ENCODE results near the gene WDR93.
"Not testable (repeated sequence)": the region's sequence is repeated elsewhere in the genome, so short reads cannot be mapped to it uniquely, and the experiment has no call there.

WDR93 gene

GRCh38 chr15:89672221-89673164, 18.1 kb upstream of the WDR93 start:
- Histone ChIP-seq H3K9ac (ENCODE audit: low read depth, low read length) (no peak overlapping the region), H3K9me3 (ENCODE audit: insufficient read depth, low read depth, low read length) (no peaks in the 10 kb centered on the region), H3K27me3 (ENCODE audit: insufficient read depth, low read length) (no peaks in the 10 kb centered on the region), H3K27ac (ENCODE audit: low read depth, low read length) (no peak overlapping the region), H3K4me1 (ENCODE audit: insufficient read depth, low read length) (no peaks in the 10 kb centered on the region), H3K36me3 (ENCODE audit: insufficient read depth, low read length) (no peaks in the 10 kb centered on the region), H3K4me3 (ENCODE audit: low read length) (no peak overlapping the region)
- WGBS, result 83% methylated on average over 12 of the region's 12 CpGs

DNA sequence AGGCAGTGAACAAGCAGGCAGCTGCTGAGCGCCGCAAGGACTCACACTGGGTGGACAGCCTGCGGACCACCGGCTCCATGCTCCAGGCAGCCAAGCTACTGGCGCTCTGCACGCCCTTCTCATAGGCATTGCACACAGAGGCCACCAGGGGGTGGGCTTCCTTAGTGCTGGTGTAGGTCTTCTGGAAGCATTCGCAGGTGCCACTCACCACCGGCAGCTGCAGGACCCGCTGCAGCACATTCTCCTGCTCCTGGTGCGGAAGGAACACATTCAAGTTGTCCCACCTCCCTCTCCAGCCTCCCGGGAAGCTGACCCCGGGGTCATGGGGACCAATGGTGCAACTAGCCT, 17.5 kb upstream of the WDR93 start:
- no peaks in the 10 kb centered on the region for H3K27me3 ChIP-seq (ENCODE audit: insufficient read depth, low read length)
- no peaks in the 10 kb centered on the region for H3K9me3 ChIP-seq (ENCODE audit: insufficient read depth, low read depth, low read length)
- H3K9ac ChIP-seq (ENCODE audit: low read depth, low read length), result no peak overlapping the region
- no peaks in the 10 kb centered on the region for H3K4me1 ChIP-seq (ENCODE audit: insufficient read depth, low read length)
- 47% methylated on average over 12 of the region's 12 CpGs for WGBS
- H3K27ac ChIP-seq (ENCODE audit: low read depth, low read length), result no peak overlapping the region
- no peaks in the 10 kb centered on the region for H3K36me3 ChIP-seq (ENCODE audit: insufficient read depth, low read length)
- H3K4me3 ChIP-seq (ENCODE audit: low read length), result no peak overlapping the region

DNA sequence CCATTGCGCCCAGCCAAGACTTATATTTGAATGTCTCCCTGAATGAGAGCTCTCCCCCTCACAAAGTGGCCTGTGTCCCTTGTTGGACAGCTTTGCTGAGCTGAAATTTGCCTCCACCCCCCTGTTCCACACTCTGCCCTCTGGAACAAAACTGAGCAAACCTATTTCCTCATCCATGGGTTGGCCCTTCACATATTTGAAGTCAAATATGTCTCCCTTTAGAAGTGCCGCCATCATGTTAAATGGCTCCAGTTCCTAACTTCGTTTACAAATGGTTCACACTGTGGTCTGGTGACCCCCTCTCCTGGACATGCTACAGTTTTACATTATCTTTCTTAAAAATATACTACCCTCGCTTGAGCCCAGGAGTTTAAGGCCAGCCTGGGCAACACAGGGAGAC, 16.1 kb upstream of the WDR93 start:
- H3K27me3 ChIP-seq (ENCODE audit: insufficient read depth, low read length), result no peaks in the 10 kb centered on the region
- no peaks in the 10 kb centered on the region for H3K9me3 ChIP-seq (ENCODE audit: insufficient read depth, low read depth, low read length)
- WGBS, result 87% methylated on average over 4 of the region's 4 CpGs
- H3K9ac ChIP-seq (ENCODE audit: low read depth, low read length), result no peak overlapping the region
- no peak overlapping the region for H3K27ac ChIP-seq (ENCODE audit: low read depth, low read length)
- H3K4me1 ChIP-seq (ENCODE audit: insufficient read depth, low read length), result no peaks in the 10 kb centered on the region
- no peaks in the 10 kb centered on the region for H3K36me3 ChIP-seq (ENCODE audit: insufficient read depth, low read length)
- H3K4me3 ChIP-seq (ENCODE audit: low read length), result no peak overlapping the region

DNA sequence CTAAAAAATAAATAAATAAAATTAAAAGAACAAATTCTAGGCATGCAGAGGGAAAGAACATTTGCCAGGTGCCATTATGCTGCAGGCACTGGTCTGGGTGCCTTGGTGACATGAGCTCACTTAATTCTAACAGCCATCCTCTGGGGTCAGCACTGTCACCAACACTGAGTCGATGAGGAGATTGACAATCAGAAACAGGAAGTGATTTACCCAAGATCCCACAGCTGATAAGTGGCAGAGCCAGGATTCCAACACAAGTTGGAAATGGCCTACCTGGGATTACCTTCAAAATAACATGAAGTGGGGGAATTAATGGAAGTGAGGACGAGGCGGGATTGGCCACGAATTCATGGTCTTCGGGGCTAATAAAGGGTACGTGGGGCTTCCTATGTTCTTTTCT, 15.0 kb upstream of the WDR93 start:
- Histone ChIP-seq H3K9ac (ENCODE audit: low read depth, low read length) (no peak overlapping the region), H3K4me1 (ENCODE audit: insufficient read depth, low read length) (no peaks in the 10 kb centered on the region), H3K9me3 (ENCODE audit: insufficient read depth, low read depth, low read length) (no peaks in the 10 kb centered on the region), H3K4me3 (ENCODE audit: low read length) (no peak overlapping the region), H3K27me3 (ENCODE audit: insufficient read depth, low read length) (no peaks in the 10 kb centered on the region), H3K36me3 (ENCODE audit: insufficient read depth, low read length) (no peaks in the 10 kb centered on the region), H3K27ac (ENCODE audit: low read depth, low read length) (no peak overlapping the region)
- 91% methylated on average over 5 of the region's 6 CpGs for WGBS

GRCh38 chr15:89677381-89677780, 13.2 kb upstream of the WDR93 start:
- Histone ChIP-seq H3K27me3 (ENCODE audit: insufficient read depth, low read length) (no peaks in the 10 kb centered on the region), H3K4me1 (ENCODE audit: insufficient read depth, low read length) (no peaks in the 10 kb centered on the region), H3K9ac (ENCODE audit: low read depth, low read length) (no peak overlapping the region), H3K4me3 (ENCODE audit: low read length) (no peak overlapping the region), H3K9me3 (ENCODE audit: insufficient read depth, low read depth, low read length) (no peaks in the 10 kb centered on the region), H3K36me3 (ENCODE audit: insufficient read depth, low read length) (no peaks in the 10 kb centered on the region), H3K27ac (ENCODE audit: low read depth, low read length) (no peak overlapping the region)
- 90% methylated on average over 1 of the region's 1 CpG for WGBS

GRCh38 chr15:89679212-89679611, 11.4 kb upstream of the WDR93 start, which contains the start of gene PLIN1:
TSS of gene PLIN1 (minus strand) at chr15:89679367. CDS start at chr15:89677489, 1,878 bp downstream.
- no peak within 1 kb of the TSS for H3K27ac ChIP-seq (ENCODE audit: low read depth, low read length)
- H3K9me3 ChIP-seq (ENCODE audit: insufficient read depth, low read depth, low read length), result no peaks in the 10 kb centered on the region
- WGBS, result 93% methylated on average over 2 of the region's 2 CpGs
- H3K4me1 ChIP-seq (ENCODE audit: insufficient read depth, low read length), result no peaks in the 10 kb centered on the region
- no peaks in the 10 kb centered on the region for H3K36me3 ChIP-seq (ENCODE audit: insufficient read depth, low read length)
- H3K9ac ChIP-seq (ENCODE audit: low read depth, low read length), result no peak within 1 kb of the TSS
- no peak within 1 kb of the TSS for H3K4me3 ChIP-seq (ENCODE audit: low read length)
- H3K27me3 ChIP-seq (ENCODE audit: insufficient read depth, low read length), result no peaks in the 10 kb centered on the region

DNA sequence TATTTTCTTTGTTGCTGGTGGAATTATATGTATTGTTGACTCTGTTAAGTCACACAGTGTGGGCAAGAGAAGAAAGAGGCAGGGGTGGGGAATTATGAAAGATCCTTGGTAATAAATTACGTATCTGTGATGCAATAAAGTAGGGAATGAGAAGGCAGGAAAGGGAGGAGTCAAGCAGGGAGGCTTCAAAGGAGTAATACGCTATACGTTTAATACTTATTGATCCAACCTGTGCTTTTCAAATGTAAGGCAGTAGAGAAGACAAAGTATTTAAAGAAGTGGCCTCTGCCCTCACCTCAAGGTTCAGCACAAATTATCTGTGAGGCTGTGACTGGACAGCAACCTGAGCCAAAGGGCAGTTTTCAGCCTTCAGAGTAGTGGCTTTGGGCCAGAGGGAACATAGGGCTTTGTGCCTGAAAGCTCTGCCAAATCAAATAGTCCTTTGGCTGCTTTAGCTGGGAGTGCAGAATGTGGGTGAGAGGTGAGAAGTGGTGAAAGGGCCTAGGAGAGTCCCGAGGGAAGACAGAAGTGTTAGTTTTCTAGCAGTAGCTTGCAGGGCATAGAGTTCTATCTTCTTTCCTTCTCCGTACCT, 10.2 kb upstream of the WDR93 start:
- no peak overlapping the region for H3K9ac ChIP-seq (ENCODE audit: low read depth, low read length)
- H3K9me3 ChIP-seq (ENCODE audit: insufficient read depth, low read depth, low read length), result no peaks in the 10 kb centered on the region
- WGBS, result 88% methylated on average over 5 of the region's 5 CpGs
- no peaks in the 10 kb centered on the region for H3K36me3 ChIP-seq (ENCODE audit: insufficient read depth, low read length)
- no peak overlapping the region for H3K27ac ChIP-seq (ENCODE audit: low read depth, low read length)
- H3K27me3 ChIP-seq (ENCODE audit: insufficient read depth, low read length), result no peaks in the 10 kb centered on the region
- no peaks in the 10 kb centered on the region for H3K4me1 ChIP-seq (ENCODE audit: insufficient read depth, low read length)
- H3K4me3 ChIP-seq (ENCODE audit: low read length), result no peak overlapping the region

- Histone ChIP-seq H3K9me3 (ENCODE audit: insufficient read depth, low read depth, low read length) (no peaks in the 10 kb centered on the region), H3K27ac (ENCODE audit: low read depth, low read length) (no peak overlapping the region), H3K4me3 (ENCODE audit: low read length) (no peak overlapping the region), H3K36me3 (ENCODE audit: insufficient read depth, low read length) (no peaks in the 10 kb centered on the region), H3K9ac (ENCODE audit: low read depth, low read length) (no peak overlapping the region), H3K27me3 (ENCODE audit: insufficient read depth, low read length) (no peaks in the 10 kb centered on the region), H3K4me1 (ENCODE audit: insufficient read depth, low read length) (no peaks in the 10 kb centered on the region)
- WGBS, result 86% methylated on average over 1 of the region's 2 CpGs
Measured at GRCh38 chr15:89681146-89681545, 9.5 kb upstream of the WDR93 start.

DNA sequence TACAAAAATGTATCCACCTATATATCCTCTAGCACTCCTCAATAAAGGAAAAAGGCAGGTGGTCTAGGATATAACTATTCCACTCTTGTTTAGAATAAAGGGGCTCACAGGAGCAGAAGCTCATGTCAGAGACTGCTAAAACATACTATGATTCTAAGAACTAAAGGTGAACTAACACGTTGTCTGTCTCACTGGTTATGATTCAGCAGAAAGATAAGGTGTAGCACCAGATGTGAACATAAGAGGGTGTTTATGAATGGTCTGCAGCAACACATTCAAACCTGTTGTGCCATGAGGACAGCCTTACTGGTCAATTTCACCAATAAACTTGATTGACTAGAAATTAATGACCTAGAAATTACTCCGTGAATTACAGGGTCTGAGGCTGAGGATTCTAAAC, 4.6 kb upstream of the WDR93 start:
- WGBS, result 89% methylated on average over 2 of the region's 2 CpGs
- Histone ChIP-seq H3K9me3 (ENCODE audit: insufficient read depth, low read depth, low read length) (no peaks in the 10 kb centered on the region), H3K4me3 (ENCODE audit: low read length) (no peak overlapping the region), H3K27me3 (ENCODE audit: insufficient read depth, low read length) (peaks cover 11% of the 10 kb centered on the region; the same call in 1 of the 2 replicates), H3K4me1 (ENCODE audit: insufficient read depth, low read length) (no peaks in the 10 kb centered on the region), H3K36me3 (ENCODE audit: insufficient read depth, low read length) (no peaks in the 10 kb centered on the region), H3K27ac (ENCODE audit: low read depth, low read length) (no peak overlapping the region), H3K9ac (ENCODE audit: low read depth, low read length) (no peak overlapping the region)

DNA sequence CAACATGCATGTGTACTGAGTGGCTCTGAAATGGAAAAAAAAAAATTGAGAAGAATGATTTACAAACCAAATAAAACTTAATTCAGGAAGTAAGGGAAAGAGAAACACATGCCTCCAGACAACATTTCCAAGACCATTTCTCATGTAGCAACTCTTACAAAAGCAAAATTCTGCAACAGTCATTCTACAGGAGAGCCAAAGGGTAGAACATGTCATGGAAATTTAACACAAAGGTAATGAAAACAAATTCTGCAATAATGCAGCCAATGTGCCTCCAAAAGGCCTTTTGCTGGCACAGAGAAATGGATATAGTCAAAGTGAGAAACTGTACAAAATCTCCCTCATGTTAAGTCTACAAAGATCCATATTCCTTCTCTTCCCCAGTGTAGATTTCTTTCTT, 4.1 kb upstream of the WDR93 start:
- Histone ChIP-seq H3K36me3 (ENCODE audit: insufficient read depth, low read length) (no peaks in the 10 kb centered on the region), H3K27ac (ENCODE audit: low read depth, low read length) (no peak overlapping the region)

GRCh38 chr15:89689930-89690275, 708 bp upstream of the WDR93 start:
- H3K27me3 ChIP-seq (ENCODE audit: insufficient read depth, low read length), result peaks cover 30% of the 10 kb centered on the region; the same call in 1 of the 2 replicates
- H3K27ac ChIP-seq (ENCODE audit: low read depth, low read length); H3K36me3 ChIP-seq (ENCODE audit: insufficient read depth, low read length); H3K9me3 ChIP-seq (ENCODE audit: insufficient read depth, low read depth, low read length); H3K9ac ChIP-seq (ENCODE audit: low read depth, low read length); H3K4me1 ChIP-seq (ENCODE audit: insufficient read depth, low read length): not testable (repeated sequence)
- whole genome bisulfite sequencing, result 77% methylated on average over 15 of the region's 15 CpGs
- peak overlapping the region; percentile 83 for H3K4me3 ChIP-seq (ENCODE audit: low read length)

More for the DNA sequence above, 4.1 kb upstream of the WDR93 start:
- Histone ChIP-seq H3K9me3 (ENCODE audit: insufficient read depth, low read depth, low read length) (no peaks in the 10 kb centered on the region), H3K27me3 (ENCODE audit: insufficient read depth, low read length) (peaks cover 11% of the 10 kb centered on the region; the same call in 1 of the 2 replicates), H3K9ac (ENCODE audit: low read depth, low read length) (no peak overlapping the region), H3K4me3 (ENCODE audit: low read length) (no peak overlapping the region), H3K4me1 (ENCODE audit: insufficient read depth, low read length) (no peaks in the 10 kb centered on the region)
